Measurements from ENCODE around the gene LRP5.

LRP5 gene

GRCh38 chr11:68461575-68461917 lies 149.2 kb downstream of the LRP5 start:
- peak overlapping the region; percentile 97 to 99 (median 99) for H3K9ac ChIP-seq
- no peaks in the 10 kb centered on the region for H3K27me3 ChIP-seq
- H3K9me3 ChIP-seq (replicated peaks in 1 of 11): no peaks in the 10 kb centered on the region
- H3K4me1 ChIP-seq: peaks cover 48 to 60% (median 56%) of the 10 kb centered on the region in 10 experiments
- peak overlapping the region; percentile 90 to 99 (median 97); a peak in 20 of 22 replicates for H3K27ac ChIP-seq
- H3K36me3 ChIP-seq: peaks cover 0 to 24% (median 14%) of the 10 kb centered on the region in 11 experiments; a peak in 11 of 22 replicates
- peak overlapping the region; percentile 90 to 100 (median 99) for H3K4me3 ChIP-seq
- no peak for TF ChIP-seq Cebpa-rat (IDR thresholded peaks at IDR 0.05)
- peaks cover 52 to 60% (median 58%) of the 10 kb centered on the region in 11 experiments for H4K20me1 ChIP-seq
- peak overlapping the region; percentile 93 to 100 (median 98) for H3K4me2 ChIP-seq

- Histone ChIP-seq H3K27ac (peak overlapping the region in 2 of 11 experiments; percentile 8 to 42; a peak in 1 of 22 replicates), H3K27me3 (no peaks in the 10 kb centered on the region), H4K20me1 (peaks cover 74 to 81% (median 80%) of the 10 kb centered on the region in 11 experiments), H3K9me3 (replicated peaks in 1 of 11) (no peaks in the 10 kb centered on the region), H3K4me1 (peaks cover 70 to 81% (median 78%) of the 10 kb centered on the region in 10 experiments), H3K9ac (peak overlapping the region in 5 of 11 experiments; percentile 6 to 99 (median 97); a peak in 7 of 22 replicates), H3K4me2 (peak overlapping the region; percentile 93 to 100 (median 98)), H3K4me3 (peak overlapping the region in 3 of 10 experiments; percentile 10 to 29 (median 11); a peak in 3 of 20 replicates), H3K36me3 (peaks cover 0 to 46% (median 25%) of the 10 kb centered on the region in 11 experiments; a peak in 13 of 22 replicates)
- no peak for TF ChIP-seq Cebpa-rat (IDR thresholded peaks at IDR 0.05)
These were observed 151.3 kb downstream of the LRP5 start for GRCh38 chr11:68463714-68464113.

GRCh38 chr11:68467201-68467834 lies 154.9 kb downstream of the LRP5 start:
- Histone ChIP-seq H3K9ac (peak overlapping the region in 1 of 11 experiments; percentile 31; a peak in 3 of 22 replicates), H3K27me3 (no peaks in the 10 kb centered on the region), H3K4me2 (peak overlapping the region; percentile 64 to 99 (median 93)), H3K9me3 (replicated peaks in 1 of 11) (no peaks in the 10 kb centered on the region), H3K4me1 (peaks cover 96 to 100% (median 100%) of the 10 kb centered on the region in 10 experiments), H3K4me3 (peak overlapping the region in 1 of 10 experiments; percentile 11; a peak in 1 of 20 replicates), H3K27ac (peak overlapping the region in 9 of 11 experiments; percentile 2 to 61 (median 23); a peak in 11 of 22 replicates), H3K36me3 (peaks cover 0 to 54% (median 27%) of the 10 kb centered on the region in 11 experiments; a peak in 13 of 22 replicates), H4K20me1 (peaks cover 100% of the 10 kb centered on the region in 11 experiments)
- no peak for TF ChIP-seq Cebpa-rat (IDR thresholded peaks at IDR 0.05)

- peak overlapping the region; percentile 83 to 99 (median 93); a peak in 21 of 22 replicates for H3K4me2 ChIP-seq
- peak overlapping the region in 1 of 11 experiments; percentile 7; a peak in 2 of 22 replicates for H3K9ac ChIP-seq
- peaks cover 0 to 63% (median 36%) of the 10 kb centered on the region in 11 experiments; a peak in 18 of 22 replicates for H3K36me3 ChIP-seq
- no peak overlapping the region for H3K4me3 ChIP-seq
- no peak for TF ChIP-seq Cebpa-rat (IDR thresholded peaks at IDR 0.05)
- H3K27me3 ChIP-seq: no peaks in the 10 kb centered on the region
- H4K20me1 ChIP-seq: peaks cover 100% of the 10 kb centered on the region in 11 experiments
- peaks cover 96 to 100% (median 100%) of the 10 kb centered on the region in 10 experiments for H3K4me1 ChIP-seq
- H3K9me3 ChIP-seq (replicated peaks in 1 of 11): peaks cover 0 to 8% (median 5%) of the 10 kb centered on the region in 11 experiments; a peak in 16 of 22 replicates
- peak overlapping the region in 6 of 11 experiments; percentile 6 to 61 (median 20); a peak in 3 of 22 replicates for H3K27ac ChIP-seq
These were observed 155.9 kb downstream of the LRP5 start for GRCh38 chr11:68468217-68468828.

GRCh38 chr11:68469122-68469521 lies 156.7 kb downstream of the LRP5 start:
- Histone ChIP-seq H3K4me1 (peaks cover 89 to 100% (median 100%) of the 10 kb centered on the region in 10 experiments), H4K20me1 (peaks cover 97 to 100% (median 100%) of the 10 kb centered on the region in 11 experiments), H3K27ac (peak overlapping the region in 5 of 11 experiments; percentile 73 to 94 (median 84); a peak in 6 of 22 replicates)

GRCh38 chr11:68469642-68470041 lies 157.3 kb downstream of the LRP5 start:
- peak overlapping the region in 8 of 11 experiments; percentile 73 to 94 (median 84); a peak in 14 of 22 replicates for H3K27ac ChIP-seq
- H3K4me1 ChIP-seq: peaks cover 86 to 100% (median 95%) of the 10 kb centered on the region in 10 experiments
- peaks cover 0 to 63% (median 42%) of the 10 kb centered on the region in 11 experiments; a peak in 20 of 22 replicates for H3K36me3 ChIP-seq
- H4K20me1 ChIP-seq: peaks cover 92 to 100% (median 96%) of the 10 kb centered on the region in 11 experiments
- peak overlapping the region; percentile 83 to 99 (median 93) for H3K4me2 ChIP-seq
- no peak for TF ChIP-seq Cebpa-rat (IDR thresholded peaks at IDR 0.05)
- peak overlapping the region in 1 of 11 experiments; percentile 19; a peak in 1 of 22 replicates for H3K9ac ChIP-seq
- H3K4me3 ChIP-seq: no peak overlapping the region
- H3K9me3 ChIP-seq (replicated peaks in 1 of 11): peaks cover 0 to 21% (median 18%) of the 10 kb centered on the region in 11 experiments; a peak in 18 of 22 replicates
- no peaks in the 10 kb centered on the region for H3K27me3 ChIP-seq

More at GRCh38 chr11:68469122-68469521, 156.7 kb downstream of the LRP5 start:
- Histone ChIP-seq H3K36me3 (peaks cover 0 to 63% (median 37%) of the 10 kb centered on the region in 11 experiments; a peak in 20 of 22 replicates), H3K27me3 (no peaks in the 10 kb centered on the region), H3K9me3 (replicated peaks in 1 of 11) (peaks cover 0 to 16% (median 13%) of the 10 kb centered on the region in 11 experiments; a peak in 18 of 22 replicates), H3K4me3 (no peak overlapping the region), H3K4me2 (peak overlapping the region; percentile 83 to 99 (median 93)), H3K9ac (peak overlapping the region in 1 of 11 experiments; percentile 34; a peak in 2 of 22 replicates)
- TF ChIP-seq Cebpa-rat (IDR thresholded peaks at IDR 0.05): no peak

- peaks cover 0 to 28% (median 25%) of the 10 kb centered on the region in 11 experiments; a peak in 18 of 22 replicates for H3K9me3 ChIP-seq (replicated peaks in 1 of 11)
- H3K9ac ChIP-seq: peak overlapping the region in 9 of 11 experiments; percentile 19 to 82 (median 73); a peak in 12 of 22 replicates
- peak overlapping the region in 9 of 11 experiments; percentile 73 to 94 (median 83); a peak in 18 of 22 replicates for H3K27ac ChIP-seq
- TF ChIP-seq Cebpa-rat (IDR thresholded peaks at IDR 0.05): no peak
- H3K36me3 ChIP-seq: peaks cover 0 to 61% (median 43%) of the 10 kb centered on the region in 11 experiments; a peak in 20 of 22 replicates
- H3K4me2 ChIP-seq: peak overlapping the region; percentile 83 to 99 (median 93)
- H3K27me3 ChIP-seq: no peaks in the 10 kb centered on the region
- peak overlapping the region in 2 of 10 experiments; percentile 18 to 37; a peak in 1 of 20 replicates for H3K4me3 ChIP-seq
- peaks cover 85 to 96% (median 89%) of the 10 kb centered on the region in 11 experiments for H4K20me1 ChIP-seq
- H3K4me1 ChIP-seq: peaks cover 79 to 93% (median 88%) of the 10 kb centered on the region in 10 experiments
These were observed 158.0 kb downstream of the LRP5 start for GRCh38 chr11:68470304-68470811.

Measured in BLaER1 treated with 17β-estradiol and CSF1 and Interleukin-3, amounts not matched to agents 10 nM and 100 nM (cell line).